ENCODE data around the gene OSMR. TPM values are rescaled to one million over a fixed set of nuclear protein-coding genes. Genes with fewer than 3 reads are reported as not detected.
"Not testable (repeated sequence)": the region's sequence is repeated elsewhere in the genome, so short reads cannot be mapped to it uniquely, and the experiment has no call there.

OSMR gene
- total and polyA plus RNA-seq, 9 donors = 16.6 to 87.1 (median 48.9) TPM

- Histone ChIP-seq H3K4me3 (no peak overlapping the region), H3K4me1 (ENCODE audit: insufficient read depth) (peaks cover 4% of the 10 kb centered on the region), H3K27me3 (no peaks in the 10 kb centered on the region), H3K27ac (no peak overlapping the region), H3K9me3 (no peaks in the 10 kb centered on the region), H3K36me3 (no peaks in the 10 kb centered on the region)
- TF ChIP-seq EP300 (IDR thresholded peaks at IDR 0.05) (no peak), CTCF (IDR thresholded peaks at IDR 0.05) (no peak), POLR2A (IDR thresholded peaks at IDR 0.05) (no peak)
- 55 to 75% (median 70%) methylated on average over 1 of the region's 1 CpG for WGBS, 3 donors
- intact Hi-C loops (cut with DNase I) = loop anchor here in 1 of 4 donors (10.0 kb wide), 1 partner anchor 71 kb away; no protein-coding TSS in a partner anchor
- DNase-seq = no peak
These were observed 2.1 kb upstream of the OSMR start for GRCh38 chr5:38843665-38844064.

- Histone ChIP-seq H3K4me1 (ENCODE audit: insufficient read depth) (peaks cover 4% of the 10 kb centered on the region), H3K4me3 (peak overlapping the region; percentile 71), H3K36me3 (no peaks in the 10 kb centered on the region), H3K9me3 (no peaks in the 10 kb centered on the region), H3K27ac (peak overlapping the region; percentile 59 to 81), H3K27me3 (no peaks in the 10 kb centered on the region)
- 26 to 33% (median 32%) methylated on average over 24 of the region's 24 CpGs for WGBS, 3 donors
- intact Hi-C loops (cut with DNase I) = loop anchor here in 1 of 4 donors (10.0 kb wide), 1 partner anchor 68 kb away; no protein-coding TSS in a partner anchor
- peak in 3 of 5 donors; percentile 31 to 47 (median 42) for DNase-seq
- TF ChIP-seq CTCF (IDR thresholded peaks at IDR 0.05) (no peak), POLR2A (IDR thresholded peaks at IDR 0.05) (peak; percentile 6), EP300 (IDR thresholded peaks at IDR 0.05) (no peak)
These were observed 683 bp downstream of the OSMR start for GRCh38 chr5:38846379-38847011.

- no peak for DNase-seq
- no peaks in the 10 kb centered on the region for H3K9me3 ChIP-seq
- peaks cover 4% of the 10 kb centered on the region for H3K4me1 ChIP-seq (ENCODE audit: insufficient read depth)
- no peaks in the 10 kb centered on the region for H3K27me3 ChIP-seq
- intact Hi-C loops (cut with DNase I) = loop anchor here in 1 of 4 donors (10.0 kb wide), 1 partner anchor 67 kb away; no protein-coding TSS in a partner anchor
- no peaks in the 10 kb centered on the region for H3K36me3 ChIP-seq
- WGBS, 3 donors = 74 to 80% (median 79%) methylated on average over 9 of the region's 9 CpGs
- no peak for TF ChIP-seq EP300 (IDR thresholded peaks at IDR 0.05)
- TF ChIP-seq POLR2A (IDR thresholded peaks at IDR 0.05) = no peak
- TF ChIP-seq CTCF (IDR thresholded peaks at IDR 0.05) = no peak
- H3K27ac ChIP-seq = peak overlapping the region in 1 of 2 donors; percentile 81
- H3K4me3 ChIP-seq = peak overlapping the region; percentile 71
These were observed 1.9 kb downstream of the OSMR start for GRCh38 chr5:38847559-38848347.

- H3K27ac ChIP-seq = no peak overlapping the region
- 47 to 86% (median 84%) methylated on average over 2 of the region's 2 CpGs for WGBS, 3 donors
- no peaks in the 10 kb centered on the region for H3K9me3 ChIP-seq
- TF ChIP-seq EP300 (IDR thresholded peaks at IDR 0.05) = no peak
- no peak for TF ChIP-seq POLR2A (IDR thresholded peaks at IDR 0.05)
- TF ChIP-seq CTCF (IDR thresholded peaks at IDR 0.05) = no peak
- intact Hi-C loops (cut with DNase I) = loop anchor here in 1 of 4 donors (10.0 kb wide), 1 partner anchor 66 kb away; no protein-coding TSS in a partner anchor
- no peaks in the 10 kb centered on the region for H3K27me3 ChIP-seq
- no peak overlapping the region for H3K4me3 ChIP-seq
- H3K4me1 ChIP-seq (ENCODE audit: insufficient read depth) = peaks cover 4% of the 10 kb centered on the region
- no peak for DNase-seq
- H3K36me3 ChIP-seq = no peaks in the 10 kb centered on the region
These were observed 2.8 kb downstream of the OSMR start for GRCh38 chr5:38848637-38849036.

GRCh38 chr5:38851640-38852039, 5.8 kb downstream of the OSMR start:
- H3K9me3 ChIP-seq; H3K27me3 ChIP-seq; H3K36me3 ChIP-seq; intact Hi-C loops (cut with DNase I); H3K4me1 ChIP-seq (ENCODE audit: insufficient read depth); H3K27ac ChIP-seq; DNase-seq; H3K4me3 ChIP-seq: not testable (repeated sequence)
- 84 to 90% (median 89%) methylated on average over 5 of the region's 5 CpGs for WGBS, 3 donors

Measured in ovary (tissue), 9 donors.